Mesothelial cell of epicardium (in vitro differentiated cells): ENCODE data around the gene FOXL3. TPM values are rescaled to one million over a fixed set of nuclear protein-coding genes. Genes with fewer than 3 reads are reported as not detected.
"Not testable (repeated sequence)": the region's sequence is repeated elsewhere in the genome, so short reads cannot be mapped to it uniquely, and the experiment has no call there.

Experiments
- DNase-seq, 2 experiments: peaks; one replicate each; pipeline ENCODE4 v3.0.0; 2021; ENCODE audit warnings: low spot score in 2 of 2; ENCODE audit not compliant: unreplicated experiment in 2 of 2
- H3K27ac Mint-ChIP-seq: 2 replicates; pipeline ENCODE4 v1.8.0; 2021; ENCODE audit warnings: mixed read lengths
- H3K27me3 Mint-ChIP-seq: 2 replicates; pipeline ENCODE4 v1.8.0; 2021; ENCODE audit warnings: low read depth, mixed read lengths
- H3K36me3 Mint-ChIP-seq: 2 replicates; pipeline ENCODE4 v1.8.0; 2021; ENCODE audit warnings: mixed read lengths
- H3K4me1 Mint-ChIP-seq: 2 replicates; pipeline ENCODE4 v1.8.0; 2021; ENCODE audit warnings: mixed read lengths
- H3K4me3 Mint-ChIP-seq: 2 replicates; pipeline ENCODE4 v1.8.0; 2021; ENCODE audit warnings: mild to moderate bottlenecking, moderate library complexity, mixed read lengths
- H3K9me3 Mint-ChIP-seq: 2 replicates; pipeline ENCODE4 v1.8.0; 2021; ENCODE audit warnings: mixed read lengths
- total RNA-seq: library from RNA; stranded (reverse); gene quantifications from 3 replicates; pipeline ENCODE4 v1.2.1, GENCODE V29; 2021
- TF ChIP-seq, protein P1 (sequence below): fragments of 200-600 bp; sonication (generic); IDR thresholded peaks from one replicate; pipeline ENCODE4 v1.5.0; 2021; ENCODE audit warnings: antibody characterized with exemption; ENCODE audit not compliant: unreplicated experiment

FOXL3 gene
- total RNA-seq, 1 donor from 2014 or later: not detected

DNA sequence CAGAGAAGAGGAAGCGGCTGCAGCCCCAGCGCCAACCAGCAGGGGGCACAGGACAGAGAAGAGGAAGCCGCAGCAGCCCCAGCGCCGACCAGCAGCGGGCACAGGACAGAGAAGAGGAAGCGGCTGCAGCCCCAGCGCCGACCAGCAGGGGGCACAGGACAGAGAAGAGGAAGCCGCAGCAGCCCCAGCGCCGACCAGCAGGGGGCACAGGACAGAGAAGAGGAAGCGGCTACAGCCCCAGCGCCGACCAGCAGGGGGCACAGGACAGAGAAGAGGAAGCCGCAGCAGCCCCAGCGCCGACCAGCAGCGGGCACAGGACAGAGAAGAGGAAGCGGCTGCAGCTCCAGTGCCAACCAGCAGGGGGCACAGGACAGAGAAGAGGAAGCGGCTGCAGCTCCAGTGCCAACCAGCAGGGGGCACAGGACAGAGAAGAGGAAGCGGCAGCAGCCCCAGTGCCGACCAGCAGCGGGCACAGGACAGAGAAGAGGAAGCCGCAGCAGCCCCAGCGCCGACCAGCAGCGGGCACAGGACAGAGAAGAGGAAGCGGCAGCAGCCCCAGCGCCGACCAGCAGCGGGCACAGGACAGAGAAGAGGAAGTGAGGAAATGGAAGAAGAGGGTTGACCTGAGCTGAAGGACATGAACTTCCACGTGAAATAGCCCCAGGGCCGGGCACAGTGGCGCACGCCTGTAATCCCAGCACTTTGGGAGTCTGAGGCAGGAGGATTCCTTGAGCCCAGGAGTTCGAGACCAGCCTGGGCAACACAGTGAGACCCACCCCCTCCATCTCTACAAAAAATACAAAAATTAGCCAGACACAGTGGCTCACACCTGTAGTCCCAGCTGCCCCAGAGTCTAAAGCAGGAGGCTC lies 26.3 kb upstream of the FOXL3 start:
- H3K27ac Mint-ChIP-seq, H3K4me3 Mint-ChIP-seq, DNase-seq, H3K4me1 Mint-ChIP-seq: not testable (repeated sequence)
- H3K27me3 Mint-ChIP-seq: peaks cover 15% of the 10 kb centered on the region
- TF ChIP-seq, protein P1, sequence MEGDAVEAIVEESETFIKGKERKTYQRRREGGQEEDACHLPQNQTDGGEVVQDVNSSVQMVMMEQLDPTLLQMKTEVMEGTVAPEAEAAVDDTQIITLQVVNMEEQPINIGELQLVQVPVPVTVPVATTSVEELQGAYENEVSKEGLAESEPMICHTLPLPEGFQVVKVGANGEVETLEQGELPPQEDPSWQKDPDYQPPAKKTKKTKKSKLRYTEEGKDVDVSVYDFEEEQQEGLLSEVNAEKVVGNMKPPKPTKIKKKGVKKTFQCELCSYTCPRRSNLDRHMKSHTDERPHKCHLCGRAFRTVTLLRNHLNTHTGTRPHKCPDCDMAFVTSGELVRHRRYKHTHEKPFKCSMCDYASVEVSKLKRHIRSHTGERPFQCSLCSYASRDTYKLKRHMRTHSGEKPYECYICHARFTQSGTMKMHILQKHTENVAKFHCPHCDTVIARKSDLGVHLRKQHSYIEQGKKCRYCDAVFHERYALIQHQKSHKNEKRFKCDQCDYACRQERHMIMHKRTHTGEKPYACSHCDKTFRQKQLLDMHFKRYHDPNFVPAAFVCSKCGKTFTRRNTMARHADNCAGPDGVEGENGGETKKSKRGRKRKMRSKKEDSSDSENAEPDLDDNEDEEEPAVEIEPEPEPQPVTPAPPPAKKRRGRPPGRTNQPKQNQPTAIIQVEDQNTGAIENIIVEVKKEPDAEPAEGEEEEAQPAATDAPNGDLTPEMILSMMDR: peak; percentile 40
- peaks cover 10% of the 10 kb centered on the region for H3K9me3 Mint-ChIP-seq
- peaks cover 14% of the 10 kb centered on the region for H3K36me3 Mint-ChIP-seq

DNA sequence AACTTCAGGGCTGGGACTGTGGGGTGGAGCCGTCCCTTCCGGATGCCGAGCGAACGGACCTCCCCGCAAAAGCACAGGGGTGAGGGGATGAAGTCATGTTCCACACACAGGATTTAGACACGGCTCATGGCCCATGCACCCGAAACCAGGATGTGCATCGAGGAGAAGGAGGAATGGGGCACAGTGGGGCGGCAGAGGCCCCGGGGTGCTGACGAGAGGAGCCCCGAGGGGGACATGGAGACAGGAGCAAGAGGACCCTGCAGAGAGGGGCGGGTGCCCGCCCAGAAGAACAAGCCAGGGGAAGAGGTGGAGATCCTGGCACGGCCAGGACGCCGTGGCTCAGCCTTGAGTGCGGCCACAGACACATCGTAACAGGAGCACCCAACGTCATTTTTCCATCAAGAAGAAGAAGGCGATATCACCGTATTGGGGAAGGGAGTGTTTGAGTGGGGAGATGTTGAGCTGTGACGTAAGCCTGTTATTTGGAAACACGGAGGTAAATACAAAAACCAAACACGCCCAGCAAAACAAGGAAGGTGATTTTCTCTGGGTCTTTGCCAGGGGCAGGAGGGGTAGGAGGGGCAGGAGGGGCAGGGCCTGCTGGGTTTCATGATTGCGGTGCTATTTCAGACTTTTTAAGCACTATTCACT lies 25.3 kb upstream of the FOXL3 start:
- TF ChIP-seq, protein P1: no peak
- Mint-ChIP-seq H3K9me3 (peaks cover 10% of the 10 kb centered on the region), H3K4me1 (no peaks in the 10 kb centered on the region), H3K27ac (no peak overlapping the region), H3K36me3 (peaks cover 10% of the 10 kb centered on the region), H3K4me3 (no peak overlapping the region), H3K27me3 (peaks cover 18% of the 10 kb centered on the region)
- DNase-seq: peak in 1 of 2 experiments; percentile 12

DNA sequence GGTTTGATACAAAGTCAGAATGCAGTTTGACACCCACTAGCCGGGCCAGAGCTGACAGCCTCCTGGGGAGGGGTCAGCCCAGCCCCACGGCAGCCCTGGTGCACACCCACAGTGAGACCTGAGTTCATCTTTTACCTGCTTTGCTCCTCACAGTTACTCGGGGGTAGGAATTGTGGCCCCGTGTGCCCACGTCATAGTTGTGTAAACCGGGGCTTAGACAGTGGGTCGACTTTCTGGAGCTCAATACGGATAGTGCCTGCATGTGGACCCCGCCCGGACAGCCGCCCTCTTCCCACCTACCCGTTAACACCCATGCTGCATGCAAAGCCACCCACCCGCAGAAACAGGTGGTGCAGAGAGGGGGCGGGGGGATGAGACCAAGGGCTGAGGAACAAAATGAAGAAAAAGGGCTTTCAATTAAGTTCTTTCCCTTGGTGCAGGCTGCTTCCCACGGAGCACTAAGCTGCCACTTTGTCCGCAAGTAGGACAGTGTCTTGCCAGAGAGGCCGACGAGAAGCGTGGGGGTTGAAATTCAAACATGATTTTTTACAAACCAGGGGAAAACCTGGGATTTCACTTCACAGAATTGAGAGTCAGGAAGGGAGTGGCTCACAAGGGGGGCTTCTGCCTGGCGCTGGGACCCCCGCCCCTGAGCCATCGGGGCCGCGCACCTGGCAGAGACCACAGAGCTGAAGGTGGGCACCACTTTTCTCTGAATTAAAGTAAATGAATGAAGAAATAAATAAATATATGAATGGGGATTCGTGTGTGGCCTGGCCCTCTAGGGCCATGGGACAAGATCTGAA lies 24.6 kb upstream of the FOXL3 start:
- no peaks in the 10 kb centered on the region for H3K4me1 Mint-ChIP-seq
- DNase-seq: peak in 1 of 2 experiments; percentile 2
- no peak overlapping the region for H3K27ac Mint-ChIP-seq
- H3K27me3 Mint-ChIP-seq: peaks cover 22% of the 10 kb centered on the region
- H3K4me3 Mint-ChIP-seq: no peak overlapping the region
- TF ChIP-seq, protein P1: no peak
- H3K9me3 Mint-ChIP-seq: peaks cover 10% of the 10 kb centered on the region
- peaks cover 10% of the 10 kb centered on the region for H3K36me3 Mint-ChIP-seq

DNA sequence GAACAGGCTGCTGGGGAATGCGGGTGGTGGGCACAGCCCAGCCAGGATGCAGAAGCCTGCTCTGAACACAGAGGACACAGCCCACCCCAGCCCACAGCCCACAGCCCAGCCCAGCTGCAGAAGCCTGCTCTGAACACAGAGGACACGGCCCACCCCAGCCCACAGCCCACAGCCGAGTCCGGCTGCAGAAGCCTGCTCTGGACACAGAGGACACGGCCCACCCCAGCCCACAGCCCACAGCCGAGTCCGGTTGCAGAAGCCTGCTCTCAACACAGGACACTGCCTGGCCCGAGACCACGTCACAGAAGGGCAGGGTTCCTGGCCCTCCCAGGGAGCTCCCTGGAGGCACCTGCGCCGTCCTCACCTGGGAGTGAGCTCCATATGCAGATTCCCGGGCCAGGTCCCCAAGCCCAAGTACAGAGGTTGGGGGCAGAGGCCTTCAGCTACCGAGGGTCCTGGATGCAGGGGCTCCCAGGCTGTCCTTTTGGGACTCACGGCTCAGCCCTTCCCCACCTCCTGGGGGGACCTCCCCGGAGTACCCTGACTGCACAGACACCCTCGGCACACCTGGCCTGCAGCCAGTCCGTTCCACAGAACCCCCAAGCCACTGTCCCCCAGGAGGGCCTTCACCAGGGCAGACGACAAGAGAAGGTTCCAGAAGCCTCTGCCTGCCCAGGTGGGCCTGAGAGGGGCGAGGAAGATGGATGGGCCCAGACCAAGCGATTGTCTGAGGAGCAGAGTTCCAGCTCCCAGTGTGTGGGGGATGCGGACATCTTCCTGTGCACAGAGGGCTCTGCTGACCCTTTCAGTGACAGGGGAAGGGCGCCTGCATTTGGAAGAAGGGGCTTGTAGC lies 23.7 kb upstream of the FOXL3 start:
- H3K4me1 Mint-ChIP-seq: no peaks in the 10 kb centered on the region
- peaks cover 25% of the 10 kb centered on the region for H3K27me3 Mint-ChIP-seq
- peak in 1 of 2 experiments; percentile 16 for DNase-seq
- H3K4me3 Mint-ChIP-seq: no peak overlapping the region
- peaks cover 10% of the 10 kb centered on the region for H3K36me3 Mint-ChIP-seq
- H3K27ac Mint-ChIP-seq: no peak overlapping the region
- TF ChIP-seq, protein P1: no peak
- H3K9me3 Mint-ChIP-seq: peaks cover 10% of the 10 kb centered on the region
